Articular chondrocyte of knee joint (primary cell): ENCODE data around the gene HSPA12B. TPM values are rescaled to one million over a fixed set of nuclear protein-coding genes. Genes with fewer than 3 reads are reported as not detected.

Experiments
- total RNA-seq: library from RNA; depleted of rRNA; stranded (reverse); fragments of >200 nt; gene quantifications from 2 replicates; pipeline ENCODE4 v1.2.3, GENCODE V29; 2012

Gene HSPA12B
- total RNA-seq: 0.13 and 0.22 TPM in 2 replicates

GRCh38 chr20:3732327-3733118, at the start of gene HSPA12B:
HSPA12B (plus strand) TSS chr20:3732685; CDS start chr20:3738675, 5,990 bp downstream.

GRCh38 chr20:3712279-3712873, 20.1 kb upstream of the HSPA12B start, which contains the start of gene SIGLEC1:
SIGLEC1 (minus strand) TSS chr20:3712600; CDS start chr20:3707128, 5,472 bp downstream.

GRCh38 chr20:3767427-3768341, 35.2 kb downstream of the HSPA12B start, which contains the start of gene ADISSP:
ADISSP (minus strand) TSS chr20:3767753; CDS start chr20:3760100, 7,653 bp downstream.

GRCh38 chr20:3781153-3781910, 48.8 kb downstream of the HSPA12B start, which contains the start of gene SPEF1:
SPEF1 (minus strand) TSS chr20:3781448; CDS start chr20:3781287, 161 bp downstream.

GRCh38 chr20:3786665-3787323, 54.3 kb downstream of the HSPA12B start, which contains the start of gene CENPB:
CENPB (minus strand) TSS chr20:3786740; CDS start chr20:3786483, 257 bp downstream.

GRCh38 chr20:3795511-3796468, 63.3 kb downstream of the HSPA12B start, which contains the start of gene CDC25B:
CDC25B (plus strand) TSS chr20:3796310; CDS start chr20:3796532, 222 bp downstream.

Other genes starting within 250 kb of the HSPA12B start
- gene GFRA4, start 69.3 kb upstream of the HSPA12B start, total RNA-seq: not detected in 2 replicates
- gene ADAM33, start 50.7 kb upstream of the HSPA12B start, total RNA-seq: 2.2 and 3.8 TPM in 2 replicates
- not detected in 2 replicates for gene SIGLEC1, start 20.1 kb upstream of the HSPA12B start, total RNA-seq
- 12.5 and 16.2 TPM in 2 replicates for gene ADISSP, start 35.1 kb downstream of the HSPA12B start, total RNA-seq
- gene SPEF1, start 48.8 kb downstream of the HSPA12B start, total RNA-seq: 0.22 TPM in 1 of 2 replicates, not detected in the other
- 65.9 and 67.7 TPM in 2 replicates for gene CENPB, start 54.1 kb downstream of the HSPA12B start, total RNA-seq
- gene CDC25B, start 63.6 kb downstream of the HSPA12B start, total RNA-seq: 48.6 and 52.5 TPM in 2 replicates
- 16.9 and 19.9 TPM in 2 replicates for gene AP5S1, start 87.9 kb downstream of the HSPA12B start, total RNA-seq
- 30.8 and 31.7 TPM in 2 replicates for gene MAVS, start 114.1 kb downstream of the HSPA12B start, total RNA-seq
- gene PANK2, start 156.7 kb downstream of the HSPA12B start, total RNA-seq: 52.4 and 71.0 TPM in 2 replicates